Fibroblast of lung (primary cell): ENCODE data around the gene NUMA1.

Source experiments
- EZH2 ChIP-seq: IDR thresholded peaks from 2 replicates; pipeline ENCODE4 v1.5.1; 2012; ENCODE audit warnings: low read length, control low read depth, mild to moderate bottlenecking; ENCODE audit errors: missing control alignments
- TF ChIP-seq, protein P1 (sequence below), 2 donors: IDR thresholded peaks in 1 of 2; conservative IDR thresholded peaks in 1 of 2; 1 replicate in 1 of 2; 2 replicates in 1 of 2; pipeline ENCODE4 v1.5.1; 2011 to 2012; ENCODE audit warnings: low read length in 2 of 2, control low read depth in 1 of 2, inconsistent platforms in 1 of 2, low read depth in 1 of 2, mild to moderate bottlenecking in 1 of 2

GRCh38 chr11:71988050-71988449 is 92.3 kb downstream of the NUMA1 start:
- TF ChIP-seq EZH2 = no peak
- TF ChIP-seq, protein P1, sequence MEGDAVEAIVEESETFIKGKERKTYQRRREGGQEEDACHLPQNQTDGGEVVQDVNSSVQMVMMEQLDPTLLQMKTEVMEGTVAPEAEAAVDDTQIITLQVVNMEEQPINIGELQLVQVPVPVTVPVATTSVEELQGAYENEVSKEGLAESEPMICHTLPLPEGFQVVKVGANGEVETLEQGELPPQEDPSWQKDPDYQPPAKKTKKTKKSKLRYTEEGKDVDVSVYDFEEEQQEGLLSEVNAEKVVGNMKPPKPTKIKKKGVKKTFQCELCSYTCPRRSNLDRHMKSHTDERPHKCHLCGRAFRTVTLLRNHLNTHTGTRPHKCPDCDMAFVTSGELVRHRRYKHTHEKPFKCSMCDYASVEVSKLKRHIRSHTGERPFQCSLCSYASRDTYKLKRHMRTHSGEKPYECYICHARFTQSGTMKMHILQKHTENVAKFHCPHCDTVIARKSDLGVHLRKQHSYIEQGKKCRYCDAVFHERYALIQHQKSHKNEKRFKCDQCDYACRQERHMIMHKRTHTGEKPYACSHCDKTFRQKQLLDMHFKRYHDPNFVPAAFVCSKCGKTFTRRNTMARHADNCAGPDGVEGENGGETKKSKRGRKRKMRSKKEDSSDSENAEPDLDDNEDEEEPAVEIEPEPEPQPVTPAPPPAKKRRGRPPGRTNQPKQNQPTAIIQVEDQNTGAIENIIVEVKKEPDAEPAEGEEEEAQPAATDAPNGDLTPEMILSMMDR (conservative IDR thresholded peaks at IDR 0.05 in 1 of 2, IDR thresholded peaks at IDR 0.05 in 1 of 2; ENCODE audit: low read depth in 1 of 2, low read length in 2 of 2) = no peak
